Liver (tissue), 9 donors: ENCODE data around the gene NHSL2. TPM values are rescaled to one million over a fixed set of nuclear protein-coding genes. Genes with fewer than 3 reads are reported as not detected.

ENCODE experiments used
- DNase-seq: peaks from one replicate; pipeline ENCODE4 v3.0.0-alpha.2; 2017; ENCODE audit warnings: low spot score
- H3K27ac ChIP-seq, 2 donors: one replicate each; pipeline ENCODE4 v1.7.0; 2013; ENCODE audit warnings: inconsistent platforms in 2 of 2, low read length in 2 of 2, control low read depth in 1 of 2, low read depth in 1 of 2, mild to moderate bottlenecking in 1 of 2
- H3K27me3 ChIP-seq, 4 donors: one replicate each; pipeline versions ENCODE4 v1.6.1 to v1.7.0; 2013; ENCODE audit warnings: low read length in 3 of 4, inconsistent platforms in 1 of 4, mild to moderate bottlenecking in 1 of 4, moderate library complexity in 1 of 4; ENCODE audit not compliant: control insufficient read depth in 4 of 4, insufficient read depth in 4 of 4
- H3K36me3 ChIP-seq, 4 donors: one replicate each; pipeline versions ENCODE4 v1.6.1 to v1.7.0; 2013; ENCODE audit warnings: low read length in 3 of 4, mild to moderate bottlenecking in 3 of 4, low read depth in 1 of 4, moderate library complexity in 1 of 4; ENCODE audit not compliant: control insufficient read depth in 4 of 4, insufficient read depth in 3 of 4
- H3K4me1 ChIP-seq, 4 donors: one replicate each; pipeline versions ENCODE4 v1.6.1 to v1.7.0; 2013; ENCODE audit warnings: low read length in 3 of 4, mild to moderate bottlenecking in 3 of 4, moderate library complexity in 1 of 4; ENCODE audit not compliant: control insufficient read depth in 4 of 4, insufficient read depth in 4 of 4
- H3K4me3 ChIP-seq, 3 donors: one replicate each; pipeline versions ENCODE4 v1.6.1 to v1.7.0; 2013; ENCODE audit warnings: low read length in 3 of 3, control low read depth in 1 of 3, low read depth in 1 of 3, mild to moderate bottlenecking in 1 of 3
- H3K9ac ChIP-seq, 2 donors: one replicate each; pipeline ENCODE4 v1.7.0; 2013; ENCODE audit warnings: low read length in 2 of 2, mild to moderate bottlenecking in 2 of 2, moderate library complexity in 2 of 2, control low read depth in 1 of 2, low read depth in 1 of 2
- H3K9me3 ChIP-seq, 4 donors: one replicate each; pipeline versions ENCODE4 v1.6.1 to v1.7.0; 2013; ENCODE audit warnings: low read length in 3 of 4; ENCODE audit not compliant: control insufficient read depth in 4 of 4
- CTCF ChIP-seq: fragments of 150-350 bp; IDR thresholded peaks from 2 replicates; pipeline ENCODE4 v1.5.1; 2017; ENCODE audit warnings: improper control_type of control experiment, low read depth, low read length; ENCODE audit not compliant: missing input control
- EGR1 ChIP-seq, 2 donors: IDR thresholded peaks; 2 replicates each; pipeline ENCODE4 v1.6.1; 2016 to 2018; ENCODE audit warnings: antibody characterized with exemption in 2 of 2, low read depth in 2 of 2
- FOXA1 ChIP-seq: IDR thresholded peaks from 2 replicates; pipeline ENCODE4 v1.6.1; 2016; ENCODE audit warnings: antibody characterized with exemption
- FOXA2 ChIP-seq: IDR thresholded peaks from 2 replicates; pipeline ENCODE4 v1.6.1; 2016; ENCODE audit warnings: antibody characterized with exemption
- GABPA ChIP-seq, 2 donors: IDR thresholded peaks in 1 of 2; conservative IDR thresholded peaks in 1 of 2; 2 replicates each; pipeline ENCODE4 v1.6.1; 2016; ENCODE audit warnings: antibody characterized with exemption in 2 of 2, mild to moderate bottlenecking in 1 of 2, moderate library complexity in 1 of 2
- HNF4A ChIP-seq, 2 donors: conservative IDR thresholded peaks; 2 replicates each; pipeline ENCODE4 v1.6.1; 2016; ENCODE audit warnings: antibody characterized with exemption in 2 of 2, mild to moderate bottlenecking in 2 of 2
- HNF4G ChIP-seq: IDR thresholded peaks from 2 replicates; pipeline ENCODE4 v1.6.1; 2016; ENCODE audit warnings: antibody characterized with exemption
- JUND ChIP-seq, 2 donors: IDR thresholded peaks; 2 replicates each; pipeline ENCODE4 v1.6.1; 2016; ENCODE audit warnings: antibody characterized with exemption in 2 of 2
- MAX ChIP-seq: IDR thresholded peaks from 2 replicates; pipeline ENCODE4 v1.6.1; 2016; ENCODE audit warnings: antibody characterized with exemption
- NR2F2 ChIP-seq: IDR thresholded peaks from 2 replicates; pipeline ENCODE4 v1.6.1; 2016; ENCODE audit warnings: antibody characterized with exemption
- RAD21 ChIP-seq, 2 donors: IDR thresholded peaks; 2 replicates each; pipeline ENCODE4 v1.6.1; 2016; ENCODE audit warnings: antibody characterized with exemption in 2 of 2, mild to moderate bottlenecking in 2 of 2
- REST ChIP-seq: IDR thresholded peaks from 2 replicates; pipeline ENCODE4 v1.6.1; 2016; ENCODE audit warnings: antibody characterized with exemption, mild to moderate bottlenecking
- RXRA ChIP-seq, 2 donors: IDR thresholded peaks; 2 replicates each; pipeline ENCODE4 v1.6.1; 2017 to 2018; ENCODE audit warnings: antibody characterized with exemption in 2 of 2, mild to moderate bottlenecking in 1 of 2
- SP1 ChIP-seq: IDR thresholded peaks from 2 replicates; pipeline ENCODE4 v1.6.1; 2018; ENCODE audit warnings: antibody characterized with exemption, mild to moderate bottlenecking
- TAF1 ChIP-seq: conservative IDR thresholded peaks from 2 replicates; pipeline ENCODE4 v1.6.1; 2016; ENCODE audit warnings: antibody characterized with exemption, mild to moderate bottlenecking
- YY1 ChIP-seq: IDR thresholded peaks from 2 replicates; pipeline ENCODE4 v1.6.1; 2016; ENCODE audit warnings: antibody characterized with exemption, mild to moderate bottlenecking
- WGBS: extraction: QIAGEN DNeasy Blood & Tissue Kit; methylation state at CpG from one replicate; pipeline ENCODE4 v1.1.7; 2013; 5-methylcytosine and 5-hydroxymethylcytosine counted together
- polyA plus RNA-seq, 2 donors: library from polyadenylated mRNA; stranded (reverse) in 1 of 2; unstranded in 1 of 2; fragments of 200-250 nt in 1 of 2; fragments of >200 nt in 1 of 2; fragmentation: Nextera tagmentation in 1 of 2; extraction: Ambion mirVana in 1 of 2; gene quantifications; one replicate each; pipeline versions ENCODE4 v1.2.1 to v1.2.3, GENCODE V29; 2013 to 2015
- total RNA-seq, 2 donors: library from RNA; depleted of rRNA; stranded (reverse); fragments of >200 nt; gene quantifications; one replicate each; pipeline ENCODE4 v1.2.3, GENCODE V29; 2014
- TF ChIP-seq, protein P1 (sequence below): IDR thresholded peaks from 2 replicates; pipeline ENCODE4 v1.6.1; 2016; ENCODE audit warnings: antibody characterized with exemption
- TF ChIP-seq, protein P2 (sequence below): IDR thresholded peaks from 2 replicates; pipeline ENCODE4 v1.6.1; 2016; ENCODE audit warnings: antibody characterized with exemption
- donor health status: healthy.
- donor health status: healthy.
- donor health status: healthy.
- donor health status: healthy.
- donor health status: healthy.

Gene NHSL2
- total and polyA plus RNA-seq, 4 donors, result 0.45 to 1.3 (median 1.1) TPM

GRCh38 chrX:72107841-72108595 is 197.4 kb downstream of the NHSL2 start:
- H3K27me3 ChIP-seq, result no peaks in the 10 kb centered on the region
- DNase-seq, result no peak
- TF ChIP-seq CTCF, result no peak
- TF ChIP-seq MAX, result no peak
- TF ChIP-seq, protein P1, sequence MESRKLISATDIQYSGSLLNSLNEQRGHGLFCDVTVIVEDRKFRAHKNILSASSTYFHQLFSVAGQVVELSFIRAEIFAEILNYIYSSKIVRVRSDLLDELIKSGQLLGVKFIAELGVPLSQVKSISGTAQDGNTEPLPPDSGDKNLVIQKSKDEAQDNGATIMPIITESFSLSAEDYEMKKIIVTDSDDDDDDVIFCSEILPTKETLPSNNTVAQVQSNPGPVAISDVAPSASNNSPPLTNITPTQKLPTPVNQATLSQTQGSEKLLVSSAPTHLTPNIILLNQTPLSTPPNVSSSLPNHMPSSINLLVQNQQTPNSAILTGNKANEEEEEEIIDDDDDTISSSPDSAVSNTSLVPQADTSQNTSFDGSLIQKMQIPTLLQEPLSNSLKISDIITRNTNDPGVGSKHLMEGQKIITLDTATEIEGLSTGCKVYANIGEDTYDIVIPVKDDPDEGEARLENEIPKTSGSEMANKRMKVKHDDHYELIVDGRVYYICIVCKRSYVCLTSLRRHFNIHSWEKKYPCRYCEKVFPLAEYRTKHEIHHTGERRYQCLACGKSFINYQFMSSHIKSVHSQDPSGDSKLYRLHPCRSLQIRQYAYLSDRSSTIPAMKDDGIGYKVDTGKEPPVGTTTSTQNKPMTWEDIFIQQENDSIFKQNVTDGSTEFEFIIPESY, result no peak
- no peaks in the 10 kb centered on the region for H3K9me3 ChIP-seq
- WGBS, result 91% methylated on average over 12 of the region's 12 CpGs
- H3K4me1 ChIP-seq, result peaks cover 0 to 4% (median 2%) of the 10 kb centered on the region in 4 donors
- no peaks in the 10 kb centered on the region for H3K36me3 ChIP-seq
- H3K27ac ChIP-seq, result peak overlapping the region in 1 of 2 donors; percentile 64
- H3K4me3 ChIP-seq, result no peak overlapping the region
- no peak overlapping the region for H3K9ac ChIP-seq

DNA sequence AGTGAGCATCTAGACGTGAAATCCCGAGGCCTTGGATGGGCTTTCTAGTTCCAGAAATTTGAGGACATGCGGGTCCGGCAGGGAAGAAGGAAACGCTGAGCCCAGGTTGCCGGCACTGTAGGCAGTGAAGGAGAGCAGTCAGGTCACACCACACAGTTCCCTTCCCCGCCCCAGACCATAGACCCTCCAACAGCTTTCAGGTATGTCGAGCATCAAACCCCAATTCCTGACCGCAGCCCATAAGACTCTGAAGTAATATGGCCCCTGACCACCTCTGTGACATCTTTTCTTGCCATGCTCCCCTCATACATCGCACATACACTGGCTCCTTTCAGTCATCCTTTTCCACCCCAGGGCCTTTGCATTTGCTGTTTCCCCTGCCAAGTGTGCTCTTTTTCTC is 198.0 kb downstream of the NHSL2 start:
- TF ChIP-seq RAD21 (IDR thresholded peaks at IDR 0.05) (no peak), JUND (IDR thresholded peaks at IDR 0.05) (no peak), HNF4A (conservative IDR thresholded peaks at IDR 0.05) (no peak), FOXA1 (no peak), FOXA2 (no peak), TAF1 (no peak), MAX (no peak), EGR1 (IDR thresholded peaks at IDR 0.05; ENCODE audit: low read depth in 2 of 2) (no peak), SP1 (no peak), GABPA (IDR thresholded peaks at IDR 0.05 in 1 of 2, conservative IDR thresholded peaks at IDR 0.05 in 1 of 2) (no peak), NR2F2 (no peak), REST (no peak), HNF4G (no peak), CTCF (no peak), RXRA (IDR thresholded peaks at IDR 0.05) (no peak), YY1 (no peak)
- TF ChIP-seq, protein P2, sequence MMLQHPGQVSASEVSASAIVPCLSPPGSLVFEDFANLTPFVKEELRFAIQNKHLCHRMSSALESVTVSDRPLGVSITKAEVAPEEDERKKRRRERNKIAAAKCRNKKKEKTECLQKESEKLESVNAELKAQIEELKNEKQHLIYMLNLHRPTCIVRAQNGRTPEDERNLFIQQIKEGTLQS, result no peak
- TF ChIP-seq, protein P1, result no peak
- Histone ChIP-seq H3K9me3 (no peaks in the 10 kb centered on the region), H3K27ac (no peak overlapping the region), H3K27me3 (no peaks in the 10 kb centered on the region), H3K4me1 (peaks cover 0 to 3% (median 0%) of the 10 kb centered on the region in 4 donors), H3K36me3 (no peaks in the 10 kb centered on the region), H3K9ac (no peak overlapping the region), H3K4me3 (no peak overlapping the region)
- no peak for DNase-seq
- 98% methylated on average over 10 of the region's 10 CpGs for WGBS
